Retina (tissue), 1 donor: ENCODE data around the gene NATD1.

Experiments
- DNase-seq: peaks from one replicate; pipeline ENCODE4 v3.0.0-alpha.2; 2016

The NATD1 gene

GRCh38 chr17:21289902-21290571 is 36.8 kb upstream of the NATD1 start:
- DNase-seq, result no peak

- DNase-seq, result no peak
Observed at GRCh38 chr17:21289175-21289901, 36.1 kb upstream of the NATD1 start.

- no peak for DNase-seq
Observed at GRCh38 chr17:21288571-21289017, 35.4 kb upstream of the NATD1 start.

GRCh38 chr17:21287703-21288449 is 34.7 kb upstream of the NATD1 start:
- no peak for DNase-seq

GRCh38 chr17:21286909-21287702 is 33.9 kb upstream of the NATD1 start:
- DNase-seq, result no peak

- DNase-seq, result peak; percentile 73
Observed at GRCh38 chr17:21286066-21286770, 33.0 kb upstream of the NATD1 start.

GRCh38 chr17:21285164-21286065 is 32.2 kb upstream of the NATD1 start:
- peak; percentile 52 for DNase-seq

DNA sequence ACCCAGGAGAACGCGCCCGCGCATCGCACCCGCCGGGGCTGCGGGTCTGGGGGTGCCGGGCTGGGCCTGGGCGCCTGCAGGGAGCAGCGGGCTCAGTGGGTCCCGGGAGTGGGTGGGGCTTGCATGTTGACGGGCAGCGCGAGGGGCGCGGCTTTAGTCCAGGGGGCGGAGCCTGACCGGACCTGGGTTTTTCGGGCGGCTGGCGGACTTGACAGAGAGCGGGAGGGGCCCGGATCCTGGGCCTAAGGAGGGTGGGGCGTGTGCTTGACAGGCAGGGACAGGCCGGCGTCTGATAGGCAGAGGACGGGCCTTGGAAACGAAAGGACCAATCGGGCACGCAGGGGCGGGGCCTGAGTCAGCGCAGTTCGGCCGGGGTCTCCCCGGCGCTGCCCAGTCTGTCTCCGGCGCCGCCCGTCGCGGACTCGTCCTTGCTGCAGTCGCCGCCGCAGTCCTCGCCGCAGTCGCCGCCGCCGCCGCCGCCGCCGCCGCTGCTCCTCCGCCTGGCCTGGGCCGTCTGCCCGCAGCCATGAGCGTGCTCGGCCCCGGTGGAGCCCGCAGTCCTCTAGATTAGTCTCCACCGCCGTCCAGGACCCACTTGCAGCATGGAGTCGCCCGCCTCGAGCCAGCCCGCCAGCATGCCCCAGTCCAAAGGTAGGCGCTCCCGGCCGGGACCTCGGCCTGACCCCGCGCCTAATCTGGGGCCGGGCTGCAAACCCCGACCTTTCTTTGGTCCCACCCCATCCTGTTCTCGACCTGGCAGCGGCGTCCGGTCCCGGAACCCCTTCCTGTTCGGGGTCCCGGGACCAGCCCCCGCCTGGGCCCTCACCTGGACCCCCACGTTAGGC is 31.3 kb upstream of the NATD1 start, which contains the start of gene MAP2K3:
Gene MAP2K3 (plus strand): TSS at position 393 of the 845 bp plus-strand sequence. CDS start 210 bp downstream, at position 603.
- peak; percentile 99 for DNase-seq

DNA sequence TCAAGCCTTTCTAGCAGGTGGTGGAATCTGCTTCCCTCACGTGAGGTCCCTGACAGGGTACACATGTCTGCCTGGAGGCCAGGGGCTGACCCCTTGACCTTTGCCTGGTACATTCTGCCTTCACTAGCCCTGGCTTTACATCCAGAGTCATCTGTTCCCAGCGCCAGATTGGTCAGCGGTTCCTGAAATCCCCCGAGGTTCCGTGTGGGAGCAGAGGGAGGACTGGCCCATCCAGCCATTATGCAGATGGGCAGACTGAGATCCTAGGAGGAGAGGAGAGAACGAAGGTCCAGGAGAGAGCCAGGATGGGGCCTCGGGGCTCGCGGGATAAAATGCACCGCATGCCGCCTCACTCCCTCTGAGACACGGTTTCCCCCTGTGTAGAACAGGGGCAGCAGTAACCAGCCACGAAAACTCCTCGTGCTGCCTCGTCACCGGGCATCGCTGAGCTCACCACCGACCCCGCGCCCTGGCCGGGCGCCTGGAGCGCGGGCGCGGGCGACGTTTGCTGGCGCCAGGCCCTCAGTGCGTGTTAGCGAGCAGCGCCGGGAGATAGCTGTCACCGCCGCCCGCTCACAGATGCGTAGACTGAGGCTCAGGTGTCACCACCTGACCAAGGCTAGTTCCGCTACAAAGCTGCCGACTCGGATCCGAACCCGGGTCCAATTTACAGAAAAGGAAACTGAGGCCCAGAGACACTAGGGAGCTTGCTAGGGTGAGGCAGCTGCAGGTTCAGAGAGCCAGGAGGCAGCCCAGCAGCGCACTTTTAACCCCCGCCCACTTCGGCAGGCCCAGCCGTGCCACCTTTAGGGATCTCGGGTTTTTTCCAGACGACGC is 30.5 kb upstream of the NATD1 start:
- no peak for DNase-seq

DNA sequence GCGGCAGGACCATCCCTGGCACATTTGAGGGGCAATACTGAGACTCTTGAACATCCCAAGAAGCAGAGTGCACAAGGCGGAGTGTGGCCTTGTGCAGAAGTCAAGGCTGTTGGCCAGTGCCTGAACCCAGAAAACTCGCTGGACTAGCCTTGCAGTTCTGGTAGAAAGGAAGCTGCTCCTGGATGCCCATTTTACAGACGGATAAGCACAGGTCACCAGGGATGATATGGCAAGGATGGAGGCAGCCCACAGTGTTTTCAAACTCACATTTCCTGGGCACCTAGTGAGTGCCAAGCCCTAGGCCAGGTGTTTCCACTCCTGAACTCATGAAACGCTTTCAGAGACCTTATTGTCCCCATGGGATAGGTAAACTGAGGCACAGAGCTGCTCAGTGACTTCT is 29.6 kb upstream of the NATD1 start:
- DNase-seq, result no peak

DNA sequence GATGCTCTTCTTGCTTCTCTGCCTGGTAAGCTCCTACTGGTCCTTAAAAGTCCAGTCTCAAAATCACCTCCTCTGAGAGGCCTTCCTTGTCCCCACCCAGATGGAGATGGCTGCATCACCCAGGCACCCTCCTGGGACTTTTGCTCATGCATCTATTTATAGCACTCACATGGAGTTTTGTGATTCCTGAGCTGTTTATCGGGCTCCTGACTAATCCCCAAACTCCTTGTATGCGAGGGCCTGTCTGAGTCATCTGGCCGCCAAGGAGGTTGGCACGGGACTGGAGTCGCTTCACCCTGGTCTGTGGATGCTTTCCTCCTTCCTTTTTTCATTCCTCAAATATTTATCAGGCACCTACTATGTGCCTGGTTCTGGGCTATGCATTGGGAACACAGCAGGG is 29.0 kb upstream of the NATD1 start:
- DNase-seq, result no peak

DNA sequence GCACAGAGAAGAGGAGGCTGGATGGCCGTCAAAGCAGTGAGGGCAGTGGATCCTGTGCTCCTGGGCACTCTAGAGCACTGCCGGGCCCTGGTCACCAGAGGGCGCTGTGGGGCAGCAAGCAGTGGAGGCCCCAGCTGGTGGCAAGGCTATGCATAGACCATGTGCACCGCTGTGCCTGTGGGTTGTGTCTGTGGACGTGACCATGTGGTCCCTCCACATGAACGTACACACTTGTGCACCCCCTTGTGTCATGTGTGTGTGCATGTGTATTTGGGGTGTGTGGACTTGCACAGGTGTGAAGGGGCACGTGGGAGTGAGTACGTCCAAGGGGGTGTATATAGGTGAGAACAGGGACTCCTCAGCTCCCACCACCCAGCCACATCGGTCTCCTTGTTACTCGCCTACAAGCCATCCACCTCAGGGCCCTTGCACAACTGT is 26.9 kb upstream of the NATD1 start:
- DNase-seq, result peak; percentile 85

GRCh38 chr17:21279582-21279981 is 26.4 kb upstream of the NATD1 start:
- DNase-seq, result no peak

DNA sequence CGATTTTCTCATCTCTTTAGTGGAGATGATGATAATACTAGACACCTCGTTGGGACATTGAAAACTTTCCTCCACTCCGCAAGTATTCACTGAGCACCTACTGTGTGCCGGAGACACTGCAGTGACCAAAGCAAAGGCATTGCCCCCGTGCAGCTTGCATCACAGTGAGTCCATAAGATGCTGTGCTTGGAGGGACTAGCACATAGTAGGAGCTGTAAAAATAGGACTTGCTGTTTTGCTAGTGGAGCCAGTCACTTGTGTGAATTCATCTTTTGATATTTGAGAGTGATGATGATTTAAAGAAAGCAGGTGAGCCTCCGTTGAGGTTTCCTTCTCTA is 26.0 kb upstream of the NATD1 start:
- no peak for DNase-seq

DNA sequence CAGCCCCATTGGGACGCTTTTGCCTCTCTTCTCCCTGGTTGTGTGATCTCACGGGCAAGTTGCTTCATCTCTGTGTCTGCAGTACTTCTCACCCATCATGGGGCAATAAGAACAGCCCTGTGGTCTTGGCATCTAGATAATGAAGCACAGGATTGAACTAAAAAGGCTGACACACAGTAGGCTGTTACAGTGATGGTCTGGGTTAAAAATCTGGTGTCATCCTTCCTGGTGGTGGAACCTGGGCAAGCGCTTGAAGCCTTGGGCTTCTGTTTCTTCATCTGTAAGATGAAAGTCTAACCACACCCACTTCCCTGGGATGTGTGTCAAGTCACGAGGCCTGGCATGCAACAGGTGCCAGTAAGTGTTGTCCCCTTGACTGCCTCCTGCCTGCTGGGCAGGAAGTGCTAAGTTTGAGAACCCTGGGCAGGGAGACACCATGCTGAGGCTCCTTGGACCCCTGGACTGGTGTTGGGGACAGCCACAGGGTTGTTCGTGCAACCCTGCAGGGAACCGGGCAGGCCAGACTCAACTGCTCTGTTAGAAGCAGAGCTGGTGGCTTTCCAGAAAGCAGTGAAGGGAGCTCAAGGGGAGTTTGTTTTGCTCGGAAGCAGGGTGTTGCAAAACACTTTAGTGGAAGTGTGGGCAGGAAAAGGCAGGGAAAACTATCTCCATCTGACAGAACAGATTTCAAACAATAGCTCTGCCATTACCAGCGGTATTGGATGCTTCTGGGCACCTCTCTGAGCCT is 25.4 kb upstream of the NATD1 start:
- DNase-seq, result no peak

- no peak for DNase-seq
Observed at GRCh38 chr17:21277332-21277731, 24.1 kb upstream of the NATD1 start.

DNA sequence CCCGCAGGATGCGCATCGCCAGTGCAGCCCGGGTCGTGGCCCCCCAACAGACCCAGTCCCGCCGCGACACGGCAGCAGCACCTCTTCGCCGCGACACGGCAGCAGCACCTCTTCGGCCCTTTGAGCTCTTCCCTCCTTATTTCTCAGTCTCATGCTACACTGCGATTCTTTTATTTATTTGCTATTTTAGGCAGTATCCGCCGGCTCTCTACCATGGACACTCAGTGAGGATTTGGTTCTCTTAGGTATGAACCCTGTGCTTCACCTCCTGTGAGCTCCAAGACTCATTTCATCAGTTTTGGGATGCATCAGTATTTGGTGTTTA is 23.0 kb upstream of the NATD1 start:
- no peak for DNase-seq

DNA sequence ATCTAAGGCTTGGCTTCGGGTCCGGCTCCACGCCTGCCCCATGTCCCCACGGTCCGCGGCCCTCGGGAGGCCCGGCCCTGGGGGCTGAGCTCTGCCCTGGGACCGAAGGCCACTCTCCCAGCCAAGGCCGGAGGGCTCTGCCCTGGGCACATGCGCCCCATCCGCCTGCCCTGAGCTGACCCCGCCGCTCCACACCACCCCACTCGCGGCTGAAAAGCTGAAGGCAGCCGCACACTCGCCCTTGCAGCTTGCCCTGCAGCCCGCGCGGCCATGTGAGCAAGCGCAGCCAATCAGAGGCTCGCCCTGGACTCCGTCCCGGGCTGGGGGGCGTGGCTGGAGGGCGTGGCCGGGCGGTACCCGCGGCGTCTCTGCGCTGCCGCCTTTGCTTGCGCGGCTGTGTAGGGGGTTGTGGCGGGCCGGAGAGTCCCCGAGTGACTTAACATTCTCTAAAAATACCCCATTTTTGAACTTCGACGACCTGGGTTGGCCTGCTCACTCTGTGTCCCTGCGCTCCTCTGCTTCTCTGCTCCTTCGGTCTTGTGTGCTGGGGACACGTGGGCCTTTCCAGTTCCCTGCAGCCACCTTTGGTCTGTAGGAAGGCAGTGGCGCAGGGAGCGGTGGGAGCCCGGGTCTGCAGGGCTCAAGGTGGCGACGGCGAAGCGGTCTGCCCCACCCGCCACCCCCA is 22.5 kb upstream of the NATD1 start:
- peak; percentile 93 for DNase-seq
